HEK293 (cell line): ENCODE results near the gene C4orf17.

ENCODE experiments used
- CTCF ChIA-PET: fragments of 350-600 bp; formaldehyde crosslinking; extraction: SDS; loops from one replicate; lab custom pipeline; 2021; ENCODE audit warnings: antibody characterized with exemption; lab: Yijun Ruan, JAX
- POLR2A ChIA-PET: fragments of 300-600 bp; formaldehyde crosslinking; extraction: SDS; loops from one replicate; lab custom pipeline; 2020; ENCODE audit warnings: antibody characterized with exemption, inconsistent platforms; lab: Yijun Ruan, JAX
- H3K27ac ChIP-seq: fragments of 200-500 bp; sonication (Bioruptor generic); 2 replicates; pipeline ENCODE4 v1.5.1; 2014; ENCODE audit warnings: low read depth, low read length, control low read depth, inconsistent platforms; ENCODE audit errors: extremely low read depth
- H3K36me3 ChIP-seq, 2 experiments: fragments of 200-500 bp in 1 of 2; sonication (Bioruptor generic) in 1 of 2; 1 replicate in 1 of 2; 2 replicates in 1 of 2; pipeline ENCODE4 v1.5.1; 2014 to 2017; ENCODE audit warnings: inconsistent platforms in 2 of 2, low read length in 2 of 2; ENCODE audit not compliant: control insufficient read depth in 2 of 2, insufficient read depth in 1 of 2
- H3K4me1 ChIP-seq: fragments of 200-500 bp; sonication (Bioruptor generic); 2 replicates; pipeline ENCODE4 v1.5.1; 2014; ENCODE audit warnings: mild to moderate bottlenecking, low read length, inconsistent platforms; ENCODE audit not compliant: control insufficient read depth, insufficient read depth
- H3K4me3 ChIP-seq: 2 replicates; pipeline ENCODE4 v1.5.1; 2011; ENCODE audit warnings: low read depth, mild to moderate bottlenecking, control low read depth, low read length, moderate library complexity
- H3K9me3 ChIP-seq: fragments of 200-500 bp; sonication (Bioruptor generic); 2 replicates; pipeline ENCODE4 v1.5.1; 2014; ENCODE audit warnings: low read depth, low read length, inconsistent platforms; ENCODE audit not compliant: control insufficient read depth, insufficient read depth
- EGR2 ChIP-seq: fragments of 450-650 bp; formaldehyde crosslinking; IDR thresholded peaks from 2 replicates; pipeline ENCODE4 v1.5.1; 2016; ENCODE audit warnings: low read depth, missing biosample characterization, missing genetic modification characterization
- GLIS1 ChIP-seq: fragments of 450-650 bp; formaldehyde crosslinking; IDR thresholded peaks from 2 replicates; pipeline ENCODE4 v1.5.1; 2016; ENCODE audit warnings: missing biosample characterization, missing genetic modification characterization
- GLIS2 ChIP-seq: fragments of 450-650 bp; formaldehyde crosslinking; IDR thresholded peaks from 2 replicates; pipeline ENCODE4 v1.5.1; 2016; ENCODE audit warnings: missing biosample characterization, missing genetic modification characterization
- KLF17 ChIP-seq: fragments of 450-650 bp; formaldehyde crosslinking; IDR thresholded peaks from 2 replicates; pipeline ENCODE4 v1.5.1; 2016; ENCODE audit warnings: missing biosample characterization, missing genetic modification characterization
- RBAK ChIP-seq: fragments of 450-650 bp; formaldehyde crosslinking; IDR thresholded peaks from 2 replicates; pipeline ENCODE4 v1.5.1; 2016; ENCODE audit warnings: missing biosample characterization, missing genetic modification characterization
- REPIN1 ChIP-seq: fragments of 450-650 bp; formaldehyde crosslinking; IDR thresholded peaks from 2 replicates; pipeline ENCODE4 v1.5.1; 2017; ENCODE audit warnings: missing biosample characterization, missing genetic modification characterization, low read depth
- ZBTB17 ChIP-seq: fragments of 450-650 bp; formaldehyde crosslinking; IDR thresholded peaks from 2 replicates; pipeline ENCODE4 v1.5.1; 2016; ENCODE audit warnings: missing biosample characterization, missing genetic modification characterization
- ZFP3 ChIP-seq: fragments of 450-650 bp; formaldehyde crosslinking; IDR thresholded peaks from 2 replicates; pipeline ENCODE4 v1.5.1; 2016; ENCODE audit warnings: low read depth, missing biosample characterization, missing genetic modification characterization
- ZFP69B ChIP-seq: fragments of 450-650 bp; formaldehyde crosslinking; IDR thresholded peaks from 2 replicates; pipeline ENCODE4 v1.5.1; 2016; ENCODE audit warnings: missing biosample characterization, missing genetic modification characterization
- ZNF114 ChIP-seq: fragments of 450-650 bp; formaldehyde crosslinking; IDR thresholded peaks from 2 replicates; pipeline ENCODE4 v1.5.0; 2017; ENCODE audit warnings: missing biosample characterization, missing genetic modification characterization
- ZNF2 ChIP-seq: fragments of 450-650 bp; formaldehyde crosslinking; IDR thresholded peaks from 2 replicates; pipeline ENCODE4 v1.5.1; 2016; ENCODE audit warnings: missing biosample characterization, missing genetic modification characterization
- ZNF223 ChIP-seq: fragments of 450-650 bp; formaldehyde crosslinking; IDR thresholded peaks from 2 replicates; pipeline ENCODE4 v1.5.1; 2016; ENCODE audit warnings: missing biosample characterization, missing genetic modification characterization
- ZNF311 ChIP-seq: fragments of 450-650 bp; formaldehyde crosslinking; IDR thresholded peaks from 2 replicates; pipeline ENCODE4 v1.5.1; 2017; ENCODE audit warnings: missing biosample characterization, missing genetic modification characterization, borderline replicate concordance
- ZNF362 ChIP-seq: fragments of 450-650 bp; formaldehyde crosslinking; IDR thresholded peaks from 2 replicates; pipeline ENCODE4 v1.5.1; 2016; ENCODE audit warnings: missing biosample characterization, missing genetic modification characterization
- ZNF426 ChIP-seq: fragments of 450-650 bp; formaldehyde crosslinking; IDR thresholded peaks from 2 replicates; pipeline ENCODE4 v1.5.1; 2017; ENCODE audit warnings: missing biosample characterization, missing genetic modification characterization, mild to moderate bottlenecking, inconsistent platforms, moderate library complexity
- ZNF521 ChIP-seq: fragments of 450-650 bp; formaldehyde crosslinking; IDR thresholded peaks from 2 replicates; pipeline ENCODE4 v1.5.1; 2017; ENCODE audit warnings: missing biosample characterization, mild to moderate bottlenecking, missing genetic modification characterization
- ZNF529 ChIP-seq: fragments of 450-650 bp; formaldehyde crosslinking; IDR thresholded peaks from 2 replicates; pipeline ENCODE4 v1.5.1; 2017; ENCODE audit warnings: missing genetic modification characterization, missing biosample characterization; ENCODE audit not compliant: insufficient replicate concordance
- ZNF560 ChIP-seq: fragments of 450-650 bp; formaldehyde crosslinking; IDR thresholded peaks from 2 replicates; pipeline ENCODE4 v1.5.1; 2017; ENCODE audit warnings: missing biosample characterization, missing genetic modification characterization, borderline replicate concordance
- ZNF580 ChIP-seq: fragments of 450-650 bp; formaldehyde crosslinking; IDR thresholded peaks from 2 replicates; pipeline ENCODE4 v1.5.1; 2016; ENCODE audit warnings: missing biosample characterization, missing genetic modification characterization
- ZNF600 ChIP-seq: fragments of 450-650 bp; formaldehyde crosslinking; IDR thresholded peaks from 2 replicates; pipeline ENCODE4 v1.5.1; 2016; ENCODE audit warnings: missing biosample characterization, missing genetic modification characterization
- ZNF654 ChIP-seq: fragments of 450-650 bp; formaldehyde crosslinking; IDR thresholded peaks from 2 replicates; pipeline ENCODE4 v1.5.1; 2016; ENCODE audit warnings: low read depth, missing biosample characterization, missing genetic modification characterization
- ZNF664 ChIP-seq: fragments of 450-650 bp; formaldehyde crosslinking; IDR thresholded peaks from 2 replicates; pipeline ENCODE4 v1.5.1; 2016; ENCODE audit warnings: missing biosample characterization, missing genetic modification characterization
- ZNF704 ChIP-seq: fragments of 450-650 bp; formaldehyde crosslinking; IDR thresholded peaks from 2 replicates; pipeline ENCODE4 v1.5.1; 2016; ENCODE audit warnings: missing biosample characterization, missing genetic modification characterization
- ZNF76 ChIP-seq: fragments of 450-650 bp; formaldehyde crosslinking; IDR thresholded peaks from 2 replicates; pipeline ENCODE4; 2016; ENCODE audit warnings: low read depth, missing biosample characterization, missing genetic modification characterization, borderline replicate concordance
- ZNF776 ChIP-seq: fragments of 450-650 bp; formaldehyde crosslinking; IDR thresholded peaks from 2 replicates; pipeline ENCODE4 v1.5.0; 2017; ENCODE audit warnings: missing biosample characterization, missing genetic modification characterization, borderline replicate concordance
- ZNF830 ChIP-seq: fragments of 450-650 bp; IDR thresholded peaks from 2 replicates; pipeline ENCODE4 v1.5.0; 2018; ENCODE audit warnings: missing biosample characterization, missing genetic modification characterization, low read depth, mild to moderate bottlenecking, moderate library complexity
- ZNF837 ChIP-seq: fragments of 450-650 bp; formaldehyde crosslinking; IDR thresholded peaks from 2 replicates; pipeline ENCODE4 v1.5.1; 2016; ENCODE audit warnings: missing biosample characterization, missing genetic modification characterization
- ZNF843 ChIP-seq: fragments of 450-650 bp; formaldehyde crosslinking; IDR thresholded peaks from 2 replicates; pipeline ENCODE4 v1.5.1; 2016; ENCODE audit warnings: missing biosample characterization, missing genetic modification characterization
- ZSCAN18 ChIP-seq: fragments of 450-650 bp; formaldehyde crosslinking; IDR thresholded peaks from 2 replicates; pipeline ENCODE4 v1.5.1; 2016; ENCODE audit warnings: missing biosample characterization, missing genetic modification characterization

Gene C4orf17

GRCh38 chr4:99507762-99508161 lies 3.1 kb upstream of the C4orf17 start:
- no peak overlapping the region for H3K27ac ChIP-seq
- TF ChIP-seq ZNF837 (tag by site-specific recombination), result no peak
- TF ChIP-seq KLF17 (tag by site-specific recombination), result no peak
- no peak for TF ChIP-seq ZNF704 (tag by site-specific recombination)
- TF ChIP-seq ZNF560 (tag by site-specific recombination), result no peak
- TF ChIP-seq ZNF654 (tag by site-specific recombination), result no peak
- TF ChIP-seq GLIS2, result no peak
- TF ChIP-seq ZNF776, result no peak
- no peak for TF ChIP-seq ZNF830
- TF ChIP-seq ZNF76 (tag by site-specific recombination), result no peak
- TF ChIP-seq ZNF311 (tag by site-specific recombination), result no peak
- POLR2A ChIA-PET, result no interaction called here

GRCh38 chr4:99518601-99519295 lies 7.9 kb downstream of the C4orf17 start:
- no peak overlapping the region for H3K27ac ChIP-seq
- ChIA-PET POLR2A (no interaction called here), CTCF (interaction anchor here (0.7 kb wide), 1 partner anchor 338 kb away, joined by 3 read pairs; no protein-coding TSS in a partner anchor)
- H3K36me3 ChIP-seq, result no peaks in the 10 kb centered on the region
- H3K4me3 ChIP-seq, result no peak overlapping the region
- TF ChIP-seq ZNF843 (tag by site-specific recombination) (no peak), ZNF426 (tag by site-specific recombination) (no peak)
- no peaks in the 10 kb centered on the region for H3K9me3 ChIP-seq
- H3K4me1 ChIP-seq, result no peaks in the 10 kb centered on the region

More at GRCh38 chr4:99507762-99508161, 3.1 kb upstream of the C4orf17 start:
- Histone ChIP-seq H3K4me3 (no peak overlapping the region), H3K4me1 (no peaks in the 10 kb centered on the region), H3K36me3 (no peaks in the 10 kb centered on the region), H3K9me3 (no peaks in the 10 kb centered on the region)
- CTCF ChIA-PET, result no interaction called here

- ChIA-PET CTCF (no interaction called here), POLR2A (no interaction called here)
- Histone ChIP-seq H3K9me3 (no peaks in the 10 kb centered on the region), H3K4me1 (no peaks in the 10 kb centered on the region), H3K27ac (no peak overlapping the region), H3K36me3 (no peaks in the 10 kb centered on the region), H3K4me3 (no peak overlapping the region)
- no peak for TF ChIP-seq ZNF830
- no peak for TF ChIP-seq RBAK (tag by site-specific recombination)
- no peak for TF ChIP-seq ZNF664 (tag by site-specific recombination)
- no peak for TF ChIP-seq EGR2
- no peak for TF ChIP-seq REPIN1
- TF ChIP-seq ZNF114, result no peak
- no peak for TF ChIP-seq ZNF580 (tag by site-specific recombination)
- no peak for TF ChIP-seq ZFP3 (tag by site-specific recombination)
- TF ChIP-seq ZNF600 (tag by site-specific recombination), result no peak
- no peak for TF ChIP-seq ZSCAN18 (tag by site-specific recombination)
- TF ChIP-seq ZNF2 (tag by site-specific recombination), result no peak
- TF ChIP-seq ZFP69B, result no peak
- no peak for TF ChIP-seq ZNF223 (tag by site-specific recombination)
- no peak for TF ChIP-seq GLIS1
- no peak for TF ChIP-seq ZNF521 (tag by site-specific recombination)
- no peak for TF ChIP-seq ZNF362 (tag by site-specific recombination)
- no peak for TF ChIP-seq ZBTB17 (tag by site-specific recombination)
- no peak for TF ChIP-seq ZNF529 (tag by site-specific recombination)
These were observed 18.4 kb downstream of the C4orf17 start for GRCh38 chr4:99529228-99529627.
